Fibroblast of lung (primary cell): ENCODE data around the gene IL9R. TPM values are rescaled to one million over a fixed set of nuclear protein-coding genes. Genes with fewer than 3 reads are reported as not detected.
"Not testable (repeated sequence)": the region's sequence is repeated elsewhere in the genome, so short reads cannot be mapped to it uniquely, and the experiment has no call there.

Source experiments
- DNase-seq, 2 donors: peaks; one replicate each; pipeline versions ENCODE4 v3.0.0 to v3.0.0-alpha.2; 2010; ENCODE audit warnings: low read depth in 2 of 2
- H2AFZ ChIP-seq: 2 replicates; pipeline ENCODE4 v1.5.1; 2012; ENCODE audit warnings: low read length, control low read depth, inconsistent platforms
- H3K27ac ChIP-seq: 2 replicates; pipeline ENCODE4 v1.5.1; 2011; ENCODE audit warnings: low read length, control low read depth; ENCODE audit not compliant: insufficient read depth
- H3K27me3 ChIP-seq: 2 replicates; pipeline ENCODE4 v1.5.1; 2011; ENCODE audit warnings: mild to moderate bottlenecking, low read length; ENCODE audit not compliant: control insufficient read depth, insufficient read depth
- H3K36me3 ChIP-seq: 2 replicates; pipeline ENCODE4 v1.5.1; 2011; ENCODE audit warnings: low read length; ENCODE audit not compliant: control insufficient read depth, insufficient read depth
- H3K4me1 ChIP-seq: 2 replicates; pipeline ENCODE4 v1.5.1; 2011; ENCODE audit warnings: low read length; ENCODE audit not compliant: control insufficient read depth, insufficient read depth; ENCODE audit errors: extremely low read depth
- H3K4me2 ChIP-seq: 2 replicates; pipeline ENCODE4 v1.5.1; 2011; ENCODE audit warnings: low read length, control low read depth; ENCODE audit not compliant: insufficient read depth; ENCODE audit errors: extremely low read depth
- H3K4me3 ChIP-seq, 4 experiments: fragments of 200-600 bp in 1 of 4; sonication (generic) in 1 of 4; replicated peaks in 1 of 4; 2 replicates each; pipeline ENCODE4 v1.5.1; 2011 to 2016; ENCODE audit warnings: low read length in 4 of 4, low read depth in 3 of 4, mild to moderate bottlenecking in 3 of 4, control low read depth in 2 of 4, inconsistent platforms in 1 of 4, mixed read lengths in 1 of 4; ENCODE audit not compliant: insufficient read depth in 1 of 4; ENCODE audit errors: control extremely low read depth in 1 of 4
- H3K79me2 ChIP-seq: 2 replicates; pipeline ENCODE4 v1.5.1; 2012; ENCODE audit warnings: mild to moderate bottlenecking, low read length, inconsistent platforms; ENCODE audit not compliant: control insufficient read depth, insufficient read depth
- H3K9ac ChIP-seq: 2 replicates; pipeline ENCODE4 v1.5.1; 2011; ENCODE audit warnings: mild to moderate bottlenecking, low read length, control low read depth; ENCODE audit not compliant: insufficient read depth
- H3K9me3 ChIP-seq: 2 replicates; pipeline ENCODE4 v1.5.1; 2012; ENCODE audit warnings: low read depth, low read length; ENCODE audit not compliant: control insufficient read depth, insufficient read depth
- H4K20me1 ChIP-seq: 2 replicates; pipeline ENCODE4 v1.5.1; 2011; ENCODE audit warnings: low read length; ENCODE audit not compliant: control insufficient read depth, insufficient read depth; ENCODE audit errors: extremely low read depth
- EZH2 ChIP-seq: IDR thresholded peaks from 2 replicates; pipeline ENCODE4 v1.5.1; 2012; ENCODE audit warnings: low read length, control low read depth, mild to moderate bottlenecking; ENCODE audit errors: missing control alignments
- polyA plus RNA-seq, 2 donors: library from polyadenylated mRNA; depleted of rRNA in 1 of 2; stranded (reverse) in 1 of 2; unstranded in 1 of 2; fragments of >200 nt; gene quantifications; 2 replicates each; pipeline ENCODE4 v1.2.1, GENCODE V29; 2011 to 2012; ENCODE audit warnings: missing spikeins in 1 of 2
- total RNA-seq: library from RNA; depleted of rRNA; stranded (reverse); fragments of >200 nt; gene quantifications from 2 replicates; pipeline ENCODE4 v1.2.1, GENCODE V29; 2014
- TF ChIP-seq, protein P1 (sequence below), 2 donors: IDR thresholded peaks in 1 of 2; conservative IDR thresholded peaks in 1 of 2; 1 replicate in 1 of 2; 2 replicates in 1 of 2; pipeline ENCODE4 v1.5.1; 2011 to 2012; ENCODE audit warnings: low read length in 2 of 2, control low read depth in 1 of 2, inconsistent platforms in 1 of 2, low read depth in 1 of 2, mild to moderate bottlenecking in 1 of 2

IL9R gene
- total and polyA plus RNA-seq, 2 donors (not counting 1 experiment from before 2014, with no cell fraction given), result not detected

DNA sequence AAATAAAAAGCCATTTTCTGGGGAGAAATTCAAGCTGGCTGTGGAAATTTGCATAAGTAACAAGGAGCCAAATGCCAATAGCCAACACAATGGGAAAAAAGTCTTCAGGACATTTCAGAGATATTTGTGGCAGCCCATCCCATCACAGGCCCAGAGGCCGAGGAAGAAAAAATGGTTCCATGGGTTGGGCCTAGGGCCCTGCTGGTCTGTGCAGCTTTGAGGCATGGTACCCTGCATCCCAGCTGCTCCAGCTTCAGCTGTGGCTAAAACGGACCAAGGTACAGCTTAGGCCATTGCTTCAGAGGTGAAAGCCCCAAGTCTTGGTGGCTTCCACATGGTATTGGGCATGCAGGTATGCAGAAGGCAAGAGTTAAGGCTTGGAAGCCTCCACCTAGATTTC lies 14.2 kb upstream of the IL9R start:
- Histone ChIP-seq H3K9me3 (no peaks in the 10 kb centered on the region), H3K79me2 (no peaks in the 10 kb centered on the region), H3K4me3 (no peak overlapping the region), H3K36me3 (no peaks in the 10 kb centered on the region), H3K4me2 (no peak overlapping the region), H4K20me1 (no peaks in the 10 kb centered on the region), H3K9ac (no peak overlapping the region), H2AFZ (no peak overlapping the region), H3K27ac (no peak overlapping the region), H3K27me3 (no peaks in the 10 kb centered on the region), H3K4me1 (no peaks in the 10 kb centered on the region)
- TF ChIP-seq EZH2, result no peak
- TF ChIP-seq, protein P1, sequence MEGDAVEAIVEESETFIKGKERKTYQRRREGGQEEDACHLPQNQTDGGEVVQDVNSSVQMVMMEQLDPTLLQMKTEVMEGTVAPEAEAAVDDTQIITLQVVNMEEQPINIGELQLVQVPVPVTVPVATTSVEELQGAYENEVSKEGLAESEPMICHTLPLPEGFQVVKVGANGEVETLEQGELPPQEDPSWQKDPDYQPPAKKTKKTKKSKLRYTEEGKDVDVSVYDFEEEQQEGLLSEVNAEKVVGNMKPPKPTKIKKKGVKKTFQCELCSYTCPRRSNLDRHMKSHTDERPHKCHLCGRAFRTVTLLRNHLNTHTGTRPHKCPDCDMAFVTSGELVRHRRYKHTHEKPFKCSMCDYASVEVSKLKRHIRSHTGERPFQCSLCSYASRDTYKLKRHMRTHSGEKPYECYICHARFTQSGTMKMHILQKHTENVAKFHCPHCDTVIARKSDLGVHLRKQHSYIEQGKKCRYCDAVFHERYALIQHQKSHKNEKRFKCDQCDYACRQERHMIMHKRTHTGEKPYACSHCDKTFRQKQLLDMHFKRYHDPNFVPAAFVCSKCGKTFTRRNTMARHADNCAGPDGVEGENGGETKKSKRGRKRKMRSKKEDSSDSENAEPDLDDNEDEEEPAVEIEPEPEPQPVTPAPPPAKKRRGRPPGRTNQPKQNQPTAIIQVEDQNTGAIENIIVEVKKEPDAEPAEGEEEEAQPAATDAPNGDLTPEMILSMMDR (conservative IDR thresholded peaks at IDR 0.05 in 1 of 2, IDR thresholded peaks at IDR 0.05 in 1 of 2; ENCODE audit: low read depth in 1 of 2, low read length in 2 of 2), result no peak
- DNase-seq, result no peak

DNA sequence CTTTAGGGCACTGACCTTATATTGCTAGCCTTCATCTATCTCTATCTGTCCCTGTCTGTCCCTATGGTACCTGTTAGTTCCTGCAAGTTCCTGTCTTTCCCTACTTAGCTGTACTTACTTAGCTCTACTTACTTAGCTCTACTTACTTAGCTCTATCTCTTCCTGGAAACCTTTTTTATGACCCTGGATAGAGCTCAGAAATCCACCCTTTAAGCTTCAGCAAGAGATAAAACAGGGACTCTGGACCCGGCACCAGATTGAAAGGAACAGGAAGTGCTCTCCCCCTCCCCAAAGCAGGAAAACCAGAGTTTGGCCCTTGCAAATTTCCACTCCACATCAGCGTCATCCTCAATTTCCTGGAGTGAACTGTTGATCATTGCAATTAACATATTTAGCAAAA lies 12.3 kb upstream of the IL9R start:
- no peak overlapping the region for H3K4me2 ChIP-seq
- no peak for DNase-seq
- H3K9me3 ChIP-seq, result no peaks in the 10 kb centered on the region
- H3K9ac ChIP-seq, result no peak overlapping the region
- no peak overlapping the region for H2AFZ ChIP-seq
- no peak overlapping the region for H3K4me3 ChIP-seq
- H3K79me2 ChIP-seq, result no peaks in the 10 kb centered on the region
- H3K36me3 ChIP-seq, result no peaks in the 10 kb centered on the region
- no peaks in the 10 kb centered on the region for H4K20me1 ChIP-seq
- H3K27me3 ChIP-seq, result no peaks in the 10 kb centered on the region
- no peaks in the 10 kb centered on the region for H3K4me1 ChIP-seq
- TF ChIP-seq, protein P1 (conservative IDR thresholded peaks at IDR 0.05 in 1 of 2, IDR thresholded peaks at IDR 0.05 in 1 of 2; ENCODE audit: low read depth in 1 of 2, low read length in 2 of 2), result no peak
- TF ChIP-seq EZH2, result no peak
- no peak overlapping the region for H3K27ac ChIP-seq

DNA sequence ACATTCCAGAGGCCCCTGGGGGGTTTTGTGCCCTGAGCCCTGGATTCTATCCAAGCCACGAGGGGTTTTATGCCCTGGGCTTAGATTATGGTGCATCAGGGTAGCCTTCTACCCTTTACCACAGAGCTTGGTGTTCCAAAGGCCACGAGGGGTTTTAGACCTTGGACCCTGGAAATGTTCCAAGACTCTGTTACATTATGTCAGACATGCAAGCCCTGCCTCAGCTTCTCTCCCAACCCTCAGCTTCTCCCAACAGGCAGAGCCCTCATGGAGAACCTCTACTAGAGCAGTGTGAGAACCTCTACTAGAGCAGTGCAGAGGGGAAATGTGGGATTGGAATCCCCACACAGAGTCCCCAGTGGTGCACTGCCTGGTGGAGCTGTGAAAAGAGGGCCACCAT lies 10.5 kb upstream of the IL9R start:
- H2AFZ ChIP-seq, DNase-seq, H3K4me3 ChIP-seq, H4K20me1 ChIP-seq, H3K4me1 ChIP-seq, H3K9ac ChIP-seq, H3K27me3 ChIP-seq, H3K79me2 ChIP-seq, H3K36me3 ChIP-seq, H3K27ac ChIP-seq, H3K9me3 ChIP-seq, H3K4me2 ChIP-seq: not testable (repeated sequence)
